IMR-90 (cell line): ENCODE results near the gene DTNA. TPM values are rescaled to one million over a fixed set of nuclear protein-coding genes. Genes with fewer than 3 reads are reported as not detected.

Experiments used
- ATAC-seq: fragments of 200-7000 bp; cut with Tn5 transposase; 2 replicates; pipeline ENCODE4 v1.9.1; 2020; ENCODE audit warnings: low read depth, mild to moderate bottlenecking, moderate library complexity
- BruUV-seq: library from RNA; stranded (reverse); fragments of 400-500 nt; replicated peaks from 2 replicates; lab custom pipeline; 2021; lab: Mats Ljungman, UMichigan
- CTCF ChIA-PET: fragments of 300-600 bp; formaldehyde crosslinking; extraction: SDS; loops from one replicate; lab custom pipeline; 2021; ENCODE audit warnings: antibody characterized with exemption; lab: Yijun Ruan, JAX
- POLR2A ChIA-PET: fragments of 300-600 bp; sonication (Branson Sonifier 250); formaldehyde crosslinking; loops from one replicate; lab custom pipeline; 2022; ENCODE audit warnings: antibody characterized with exemption; ENCODE audit not compliant: unreplicated experiment; lab: Charles Lee
- DNase-seq: peaks from one replicate; pipeline ENCODE4 v3.0.0; 2013
- H2AFZ ChIP-seq: replicated peaks from 2 replicates; pipeline ENCODE3; 2013; ENCODE audit warnings: low read length, mild to moderate bottlenecking; ENCODE audit not compliant: poor library complexity
- H2AK5ac ChIP-seq: 2 replicates; pipeline ENCODE4 v1.6.1; 2013; ENCODE audit warnings: low read depth, low read length, inconsistent platforms
- H2AK9ac ChIP-seq: replicated peaks from 2 replicates; pipeline ENCODE3; 2013; ENCODE audit warnings: mild to moderate bottlenecking, low read depth, low read length, moderate library complexity; ENCODE audit not compliant: poor library complexity
- H2BK120ac ChIP-seq: 2 replicates; pipeline ENCODE4 v1.6.1; 2013; ENCODE audit warnings: low read depth, low read length, inconsistent platforms
- H2BK15ac ChIP-seq: 3 replicates; pipeline ENCODE4 v1.6.1; 2013; ENCODE audit warnings: low read depth, low read length, inconsistent platforms
- H2BK20ac ChIP-seq: 2 replicates; pipeline ENCODE4 v1.6.1; 2013; ENCODE audit warnings: low read depth, mild to moderate bottlenecking, inconsistent platforms, low read length, moderate library complexity
- H2BK5ac ChIP-seq: 2 replicates; pipeline ENCODE4 v1.6.1; 2013; ENCODE audit warnings: mild to moderate bottlenecking, low read depth, low read length, inconsistent platforms; ENCODE audit not compliant: poor library complexity, severe bottlenecking
- H3K14ac ChIP-seq: replicated peaks from 2 replicates; pipeline ENCODE4 v1.6.1; 2013; ENCODE audit warnings: low read depth, low read length, inconsistent platforms
- H3K18ac ChIP-seq: 2 replicates; pipeline ENCODE4 v1.6.1; 2013; ENCODE audit warnings: low read depth, low read length, control low read depth
- H3K23ac ChIP-seq: 2 replicates; pipeline ENCODE4 v1.6.1; 2013; ENCODE audit warnings: low read depth, low read length, inconsistent platforms
- H3K27ac ChIP-seq: 2 replicates; pipeline ENCODE4 v1.5.1; 2013; ENCODE audit warnings: mild to moderate bottlenecking, control low read depth, low read length; ENCODE audit not compliant: insufficient read depth
- H3K27me3 ChIP-seq: 2 replicates; pipeline ENCODE4 v1.6.1; 2013; ENCODE audit warnings: low read length; ENCODE audit not compliant: control insufficient read depth, insufficient read depth
- H3K36me3 ChIP-seq: 2 replicates; pipeline ENCODE4 v1.6.1; 2013; ENCODE audit warnings: low read length, mixed read lengths; ENCODE audit not compliant: control insufficient read depth, insufficient read depth
- H3K4ac ChIP-seq: 2 replicates; pipeline ENCODE4 v1.6.1; 2013; ENCODE audit warnings: low read depth, low read length, inconsistent platforms
- H3K4me1 ChIP-seq: 2 replicates; pipeline ENCODE4 v1.6.1; 2013; ENCODE audit warnings: low read length, mixed read lengths; ENCODE audit not compliant: control insufficient read depth, insufficient read depth
- H3K4me2 ChIP-seq: 2 replicates; pipeline ENCODE4 v1.6.1; 2013; ENCODE audit warnings: low read depth, mild to moderate bottlenecking, control low read depth, low read length, moderate library complexity
- H3K4me3 ChIP-seq: 2 replicates; pipeline ENCODE4 v1.5.1; 2013; ENCODE audit warnings: low read depth, mild to moderate bottlenecking, control low read depth, low read length, moderate library complexity; ENCODE audit not compliant: insufficient read depth
- H3K56ac ChIP-seq: 2 replicates; pipeline ENCODE4 v1.6.1; 2013; ENCODE audit warnings: low read length, inconsistent platforms; ENCODE audit not compliant: insufficient read depth; ENCODE audit errors: extremely low read depth
- H3K79me1 ChIP-seq, 2 experiments: 2 replicates each; pipeline ENCODE4 v1.6.1; 2013; ENCODE audit warnings: low read length in 2 of 2, inconsistent platforms in 1 of 2, low read depth in 1 of 2
- H3K9ac ChIP-seq: 2 replicates; pipeline ENCODE4 v1.6.1; 2013; ENCODE audit warnings: low read depth, low read length, control low read depth
- H3K9me1 ChIP-seq: 2 replicates; pipeline ENCODE4 v1.6.1; 2013; ENCODE audit warnings: low read length, inconsistent platforms; ENCODE audit not compliant: insufficient read depth
- H3K9me3 ChIP-seq: 2 replicates; pipeline ENCODE4 v1.6.1; 2013; ENCODE audit warnings: low read length; ENCODE audit not compliant: control insufficient read depth, insufficient read depth
- H4K20me1 ChIP-seq: 2 replicates; pipeline ENCODE4 v1.6.1; 2013; ENCODE audit warnings: low read length, inconsistent platforms; ENCODE audit not compliant: insufficient read depth
- H4K5ac ChIP-seq: 2 replicates; pipeline ENCODE4 v1.6.1; 2013; ENCODE audit warnings: mild to moderate bottlenecking, low read depth, low read length, control low read depth
- H4K8ac ChIP-seq, 2 experiments: 2 replicates each; pipeline ENCODE4 v1.6.1; 2013; ENCODE audit warnings: low read depth in 2 of 2, low read length in 2 of 2, control low read depth in 1 of 2, inconsistent platforms in 1 of 2
- H4K91ac ChIP-seq: 2 replicates; pipeline ENCODE4 v1.6.1; 2013; ENCODE audit warnings: low read depth, low read length, inconsistent platforms; ENCODE audit not compliant: insufficient read depth
- BHLHE40 ChIP-seq: fragments of 150-350 bp; IDR thresholded peaks from 2 replicates; pipeline ENCODE4 v1.6.1; 2016; ENCODE audit warnings: mild to moderate bottlenecking, low read depth, low read length
- CEBPB ChIP-seq: IDR thresholded peaks from 2 replicates; pipeline ENCODE4 v1.6.1; 2012; ENCODE audit warnings: low read depth, low read length, improper control_type of control experiment
- CHD1 ChIP-seq: IDR thresholded peaks from 2 replicates; pipeline ENCODE4 v1.6.1; 2012; ENCODE audit warnings: low read depth, low read length, improper control_type of control experiment
- FOS ChIP-seq: fragments of 150-350 bp; IDR thresholded peaks from 2 replicates; pipeline ENCODE4 v1.6.1; 2016; ENCODE audit warnings: low read depth, low read length
- MAFK ChIP-seq: IDR thresholded peaks from 2 replicates; pipeline ENCODE4 v1.6.1; 2012; ENCODE audit warnings: low read depth, low read length, improper control_type of control experiment
- MAZ ChIP-seq: IDR thresholded peaks from 2 replicates; pipeline ENCODE4 v1.6.1; 2012; ENCODE audit warnings: low read depth, mild to moderate bottlenecking, low read length, improper control_type of control experiment, moderate library complexity, borderline replicate concordance
- MXI1 ChIP-seq: IDR thresholded peaks from 2 replicates; pipeline ENCODE4 v1.6.1; 2012; ENCODE audit warnings: low read depth, mild to moderate bottlenecking, low read length, moderate library complexity, borderline replicate concordance
- NFE2L2 ChIP-seq: fragments of 150-350 bp; IDR thresholded peaks from 2 replicates; pipeline ENCODE4 v1.6.1; 2016; ENCODE audit warnings: low read depth, mild to moderate bottlenecking, low read length
- POLR2A ChIP-seq: IDR thresholded peaks from 2 replicates; pipeline ENCODE4 v1.6.1; 2012; ENCODE audit warnings: mild to moderate bottlenecking, low read depth, low read length
- RAD21 ChIP-seq: IDR thresholded peaks from 2 replicates; pipeline ENCODE4 v1.6.1; 2012; ENCODE audit warnings: low read length, improper control_type of control experiment
- RCOR1 ChIP-seq: IDR thresholded peaks from 2 replicates; pipeline ENCODE4 v1.6.1; 2012; ENCODE audit warnings: mild to moderate bottlenecking, low read length, improper control_type of control experiment; ENCODE audit not compliant: insufficient replicate concordance
- RFX5 ChIP-seq: IDR thresholded peaks from 2 replicates; pipeline ENCODE4 v1.8.0; 2012; ENCODE audit warnings: low read depth, mild to moderate bottlenecking, low read length, moderate library complexity
- SMC3 ChIP-seq: fragments of 150-350 bp; IDR thresholded peaks from 2 replicates; pipeline ENCODE4 v1.6.1; 2016; ENCODE audit warnings: low read depth, mild to moderate bottlenecking, antibody characterized with exemption, low read length, moderate library complexity
- WGBS, 2 experiments: methylation state at CpG; one replicate each; pipeline versions ENCODE4 v1.1.5 to v1.1.7; 2013; ENCODE audit warnings: missing lambda C conversion rate in 2 of 2; ENCODE audit not compliant: insufficient read length in 1 of 2; ENCODE audit errors: extremely low coverage in 2 of 2; 5-methylcytosine and 5-hydroxymethylcytosine counted together
- dilution Hi-C: fragments of 300-500 bp; cut with HindIII; formaldehyde crosslinking; loops from one replicate; pipeline ENCODE4 v1.14.3; 2018; ENCODE audit warnings: low sequenced_read_pairs; ENCODE audit not compliant: unreplicated experiment
- in situ Hi-C: fragments of 300-500 bp; cut with MboI; formaldehyde crosslinking; loops from 3 replicates; pipeline ENCODE4 v1.14.3; 2019; ENCODE audit warnings: low sequenced_read_pairs, inconsistent platforms, mixed read lengths
- intact Hi-C: fragments of 100-400 bp; cut with micrococcal nuclease; formaldehyde crosslinking; loops from 2 replicates; pipeline ENCODE4 v1.10.0; 2022
- polyA plus RNA-seq, 3 experiments: library from polyadenylated mRNA; depleted of rRNA; stranded (reverse); fragments of >200 nt; gene quantifications; 2 replicates each; pipeline ENCODE4 v1.2.3, GENCODE V29; 2012; ENCODE audit warnings: low replicate concordance in 1 of 3
- total RNA-seq: library from RNA; depleted of rRNA; stranded (reverse); fragments of >200 nt; gene quantifications from 2 replicates; pipeline ENCODE4 v1.2.3, GENCODE V29; 2012
- TF ChIP-seq, protein P1 (sequence below): fragments of 150-350 bp; IDR thresholded peaks from 2 replicates; pipeline ENCODE4 v1.6.1; 2016; ENCODE audit warnings: low read depth, mild to moderate bottlenecking, low read length, moderate library complexity, borderline replicate concordance
- TF ChIP-seq, protein P2 (sequence below): conservative IDR thresholded peaks from 2 replicates; pipeline ENCODE4 v1.5.1; 2012; ENCODE audit warnings: mild to moderate bottlenecking, low read depth, low read length, improper control_type of control experiment
- TF ChIP-seq, protein P3 (sequence below): fragments of 150-350 bp; IDR thresholded peaks from 2 replicates; pipeline ENCODE4 v1.6.1; 2017; ENCODE audit warnings: mild to moderate bottlenecking, antibody characterized with exemption, low read length, low read depth

DTNA gene
- total and polyA plus RNA-seq, 2 of the 4 experiments (the other 2 are of a cell fraction), result 9.5 to 10.8 TPM

DNA sequence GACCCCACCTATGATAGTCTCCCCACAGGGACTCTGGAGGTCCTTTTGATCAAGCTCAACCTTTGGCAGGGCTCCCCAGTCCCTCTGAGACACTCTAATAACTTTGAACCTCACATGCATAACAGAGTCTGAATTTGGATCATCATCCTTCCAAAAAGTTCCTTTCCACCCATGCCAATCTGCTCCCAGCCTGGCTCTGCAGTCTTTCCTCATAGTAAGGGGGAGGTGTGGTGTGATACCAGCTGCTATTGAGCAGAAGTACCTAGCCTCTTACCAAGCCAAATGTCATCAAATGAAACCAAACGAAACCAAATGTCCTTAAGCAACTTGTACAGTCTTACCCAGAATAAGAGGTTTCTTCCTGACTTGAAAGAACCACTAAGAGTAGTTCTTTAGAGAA is 36.5 kb downstream of the DTNA start:
- Histone ChIP-seq H2AK9ac (no peak overlapping the region), H3K36me3 (no peaks in the 10 kb centered on the region), H2AFZ (no peak overlapping the region), H3K9me3 (no peaks in the 10 kb centered on the region), H3K56ac (no peak overlapping the region), H3K14ac (no peak overlapping the region), H3K4me2 (no peak overlapping the region), H4K8ac (no peak overlapping the region), H3K4ac (no peak overlapping the region), H2BK20ac (no peak overlapping the region), H3K27me3 (no peaks in the 10 kb centered on the region), H2BK120ac (no peak overlapping the region), H3K4me3 (no peak overlapping the region), H3K4me1 (no peaks in the 10 kb centered on the region), H4K5ac (no peak overlapping the region), H4K91ac (no peak overlapping the region), H3K79me1 (no peaks in the 10 kb centered on the region), H3K9me1 (no peaks in the 10 kb centered on the region), H3K9ac (no peak overlapping the region), H3K27ac (no peak overlapping the region), H2AK5ac (no peak overlapping the region), H3K18ac (no peak overlapping the region), H2BK5ac (no peak overlapping the region), H3K23ac (no peak overlapping the region), H2BK15ac (no peak overlapping the region), H4K20me1 (no peaks in the 10 kb centered on the region)
- ChIA-PET POLR2A (no interaction called here), CTCF (no interaction called here)
- TF ChIP-seq NFE2L2 (no peak), RCOR1 (no peak), RAD21 (no peak), RFX5 (no peak), MXI1 (no peak), BHLHE40 (no peak), FOS (no peak), POLR2A (no peak), SMC3 (no peak), MAZ (no peak), CEBPB (no peak), CHD1 (no peak), MAFK (no peak)
- TF ChIP-seq, protein P1, sequence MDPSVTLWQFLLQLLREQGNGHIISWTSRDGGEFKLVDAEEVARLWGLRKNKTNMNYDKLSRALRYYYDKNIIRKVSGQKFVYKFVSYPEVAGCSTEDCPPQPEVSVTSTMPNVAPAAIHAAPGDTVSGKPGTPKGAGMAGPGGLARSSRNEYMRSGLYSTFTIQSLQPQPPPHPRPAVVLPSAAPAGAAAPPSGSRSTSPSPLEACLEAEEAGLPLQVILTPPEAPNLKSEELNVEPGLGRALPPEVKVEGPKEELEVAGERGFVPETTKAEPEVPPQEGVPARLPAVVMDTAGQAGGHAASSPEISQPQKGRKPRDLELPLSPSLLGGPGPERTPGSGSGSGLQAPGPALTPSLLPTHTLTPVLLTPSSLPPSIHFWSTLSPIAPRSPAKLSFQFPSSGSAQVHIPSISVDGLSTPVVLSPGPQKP, result no peak
- TF ChIP-seq, protein P2, sequence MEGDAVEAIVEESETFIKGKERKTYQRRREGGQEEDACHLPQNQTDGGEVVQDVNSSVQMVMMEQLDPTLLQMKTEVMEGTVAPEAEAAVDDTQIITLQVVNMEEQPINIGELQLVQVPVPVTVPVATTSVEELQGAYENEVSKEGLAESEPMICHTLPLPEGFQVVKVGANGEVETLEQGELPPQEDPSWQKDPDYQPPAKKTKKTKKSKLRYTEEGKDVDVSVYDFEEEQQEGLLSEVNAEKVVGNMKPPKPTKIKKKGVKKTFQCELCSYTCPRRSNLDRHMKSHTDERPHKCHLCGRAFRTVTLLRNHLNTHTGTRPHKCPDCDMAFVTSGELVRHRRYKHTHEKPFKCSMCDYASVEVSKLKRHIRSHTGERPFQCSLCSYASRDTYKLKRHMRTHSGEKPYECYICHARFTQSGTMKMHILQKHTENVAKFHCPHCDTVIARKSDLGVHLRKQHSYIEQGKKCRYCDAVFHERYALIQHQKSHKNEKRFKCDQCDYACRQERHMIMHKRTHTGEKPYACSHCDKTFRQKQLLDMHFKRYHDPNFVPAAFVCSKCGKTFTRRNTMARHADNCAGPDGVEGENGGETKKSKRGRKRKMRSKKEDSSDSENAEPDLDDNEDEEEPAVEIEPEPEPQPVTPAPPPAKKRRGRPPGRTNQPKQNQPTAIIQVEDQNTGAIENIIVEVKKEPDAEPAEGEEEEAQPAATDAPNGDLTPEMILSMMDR, result no peak
- TF ChIP-seq, protein P3, sequence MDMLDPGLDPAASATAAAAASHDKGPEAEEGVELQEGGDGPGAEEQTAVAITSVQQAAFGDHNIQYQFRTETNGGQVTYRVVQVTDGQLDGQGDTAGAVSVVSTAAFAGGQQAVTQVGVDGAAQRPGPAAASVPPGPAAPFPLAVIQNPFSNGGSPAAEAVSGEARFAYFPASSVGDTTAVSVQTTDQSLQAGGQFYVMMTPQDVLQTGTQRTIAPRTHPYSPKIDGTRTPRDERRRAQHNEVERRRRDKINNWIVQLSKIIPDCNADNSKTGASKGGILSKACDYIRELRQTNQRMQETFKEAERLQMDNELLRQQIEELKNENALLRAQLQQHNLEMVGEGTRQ, result no peak
- WGBS, 2 experiments, result no CpG with 5 or more reads among the region's 1 CpG
- DNase-seq, result no peak
- in situ Hi-C loops, result no loop called here
- dilution Hi-C loops, result no loop called here
- no TSS peak for BruUV-seq
- intact Hi-C loops, result no loop called here
- ATAC-seq, result no peak
